NCI-H2107 treated with DMSO at 0.1 percent for 48 hours (cell line): Measurements from ENCODE around the gene CHCHD1.
"Not testable (repeated sequence)": the region's sequence is repeated elsewhere in the genome, so short reads cannot be mapped to it uniquely, and the experiment has no call there.

Experiments
- DNase-seq: peaks from one replicate; lab custom pipeline; 2025; ENCODE audit not compliant: unreplicated experiment; lab: John Stamatoyannopoulos, UW

The CHCHD1 gene

GRCh38 chr10:73790886-73791625 is 9.2 kb downstream of the CHCHD1 start:
- no peak for DNase-seq

GRCh38 chr10:73791871-73792400 is 10.1 kb downstream of the CHCHD1 start:
- no peak for DNase-seq

- DNase-seq = no peak
These were observed 11.6 kb downstream of the CHCHD1 start for GRCh38 chr10:73793456-73793855.

- DNase-seq = not testable (repeated sequence)
These were observed 13.6 kb downstream of the CHCHD1 start for GRCh38 chr10:73795491-73795890.

GRCh38 chr10:73796035-73796434 is 14.2 kb downstream of the CHCHD1 start:
- not testable (repeated sequence) for DNase-seq

- no peak for DNase-seq
These were observed 14.9 kb downstream of the CHCHD1 start for GRCh38 chr10:73796766-73797165.

- DNase-seq = no peak
These were observed 15.6 kb downstream of the CHCHD1 start for GRCh38 chr10:73797324-73798025.

GRCh38 chr10:73798087-73798486 is 16.2 kb downstream of the CHCHD1 start:
- DNase-seq = no peak

GRCh38 chr10:73798927-73799560 is 17.2 kb downstream of the CHCHD1 start:
- DNase-seq = no peak

- no peak for DNase-seq
These were observed 18.2 kb downstream of the CHCHD1 start for GRCh38 chr10:73799899-73800559.

- DNase-seq = no peak
These were observed 18.9 kb downstream of the CHCHD1 start for GRCh38 chr10:73800560-73801252.

- no peak for DNase-seq
These were observed 19.4 kb downstream of the CHCHD1 start for GRCh38 chr10:73801253-73801590.

- DNase-seq = no peak
These were observed 20.6 kb downstream of the CHCHD1 start for GRCh38 chr10:73802276-73802991.

GRCh38 chr10:73803680-73804286 is 21.9 kb downstream of the CHCHD1 start:
- no peak for DNase-seq

- no peak for DNase-seq
These were observed 24.5 kb downstream of the CHCHD1 start for GRCh38 chr10:73806176-73806950.

GRCh38 chr10:73807471-73807870 is 25.6 kb downstream of the CHCHD1 start:
- no peak for DNase-seq

- no peak for DNase-seq
These were observed 26.4 kb downstream of the CHCHD1 start for GRCh38 chr10:73808021-73808815.
